Esophagus squamous epithelium (tissue), 4 donors: ENCODE data around the gene MUSK.

Experiments
- CTCF ChIP-seq, 6 experiments: fragments of 450-650 bp in 4 of 6; fragments of 200-600 bp in 2 of 6; sonication (generic) in 2 of 6; IDR thresholded peaks; one replicate each; pipeline ENCODE4 v1.5.1; 2016 to 2019; ENCODE audit warnings: antibody characterized with exemption in 6 of 6, mild to moderate bottlenecking in 4 of 6, moderate library complexity in 4 of 6
- POLR2A ChIP-seq, 4 donors: fragments of 450-650 bp; IDR thresholded peaks; one replicate each; pipeline ENCODE4 v1.6.1; 2017; ENCODE audit warnings: antibody characterized with exemption in 4 of 4, mild to moderate bottlenecking in 4 of 4, moderate library complexity in 3 of 4

DNA sequence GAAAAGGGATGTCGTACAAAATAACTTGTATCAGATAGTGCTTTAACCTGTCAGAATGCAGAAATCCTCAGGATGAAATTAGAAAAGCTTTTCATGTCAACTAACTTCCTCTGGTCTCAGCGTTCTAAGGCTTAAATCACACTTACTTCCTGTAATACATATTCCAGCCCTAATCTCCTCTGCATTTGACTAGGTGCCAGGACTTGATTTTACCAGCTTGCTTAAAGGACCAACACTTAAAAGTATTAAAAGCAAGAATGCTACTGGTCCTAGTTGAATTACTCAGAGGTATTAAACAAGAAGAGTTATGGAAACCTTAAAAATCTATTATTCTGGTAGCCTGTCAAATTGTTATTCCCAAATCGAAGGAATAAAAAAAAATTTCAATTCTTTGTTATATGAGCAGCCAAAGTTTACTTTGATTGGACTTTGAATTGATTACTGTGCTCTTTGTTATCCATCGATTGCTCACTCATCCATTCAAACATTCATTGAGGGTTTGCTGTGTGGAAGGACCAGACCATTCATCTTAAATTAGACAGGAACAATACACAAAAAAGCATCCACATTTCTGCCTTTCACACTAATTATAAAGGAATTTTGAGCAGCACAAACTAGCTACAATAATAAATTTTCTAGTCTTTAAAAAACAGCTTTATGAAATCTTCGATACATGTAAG is 108.7 kb downstream of the MUSK start:
- TF ChIP-seq CTCF (IDR thresholded peaks at IDR 0.05) (no peak), POLR2A (IDR thresholded peaks at IDR 0.05) (no peak)
